Astrocyte (in vitro differentiated cells and primary cell): ENCODE measurements around the gene NHLRC4.

Experiments
- CTCF ChIP-seq: IDR thresholded peaks from 2 replicates; pipeline ENCODE4 v1.5.1; 2011; ENCODE audit warnings: low read depth, mild to moderate bottlenecking, inconsistent platforms, low read length, moderate library complexity; ENCODE audit not compliant: insufficient read depth
- EZH2 ChIP-seq: IDR thresholded peaks from 2 replicates; pipeline ENCODE4 v1.6.1; 2012; ENCODE audit warnings: mild to moderate bottlenecking, low read length, inconsistent platforms; ENCODE audit not compliant: insufficient read depth

- TF ChIP-seq CTCF, result no peak
- no peak for TF ChIP-seq EZH2
Measured at GRCh38 chr16:536746-537145, 30.1 kb upstream of the NHLRC4 start.
